Measurements from ENCODE around the gene AFF1.

Gene AFF1

GRCh38 chr4:86935853-86936733, 1.3 kb downstream of the AFF1 start:
- H3K4me3 ChIP-seq (ENCODE audit: low read length), result peak overlapping the region; percentile 80
- no peak for TF ChIP-seq ZNF274 (IDR thresholded peaks at IDR 0.05; ENCODE audit: low read depth, low read length)

- no peak for TF ChIP-seq ZNF274 (IDR thresholded peaks at IDR 0.05; ENCODE audit: low read depth, low read length)
- H3K4me3 ChIP-seq (ENCODE audit: low read length), result no peak overlapping the region
Measured at GRCh38 chr4:86938771-86939520, 4.1 kb downstream of the AFF1 start.

GRCh38 chr4:86939729-86940575, 5.1 kb downstream of the AFF1 start:
- TF ChIP-seq ZNF274 (IDR thresholded peaks at IDR 0.05; ENCODE audit: low read depth, low read length), result no peak
- H3K4me3 ChIP-seq (ENCODE audit: low read length), result peak overlapping the region; percentile 44; the same call in 1 of the 2 replicates

- H3K4me3 ChIP-seq (ENCODE audit: low read length), result no peak overlapping the region; the same call in 1 of the 2 replicates
- no peak for TF ChIP-seq ZNF274 (IDR thresholded peaks at IDR 0.05; ENCODE audit: low read depth, low read length)
Measured at GRCh38 chr4:86940920-86941460, 6.2 kb downstream of the AFF1 start.

- H3K4me3 ChIP-seq (ENCODE audit: low read length), result no peak overlapping the region
- TF ChIP-seq ZNF274 (IDR thresholded peaks at IDR 0.05; ENCODE audit: low read depth, low read length), result no peak
Measured at GRCh38 chr4:86942185-86942666, 7.4 kb downstream of the AFF1 start.

GRCh38 chr4:86944964-86945781, 10.4 kb downstream of the AFF1 start:
- H3K4me3 ChIP-seq (ENCODE audit: low read length), result no peak overlapping the region
- no peak for TF ChIP-seq ZNF274 (IDR thresholded peaks at IDR 0.05; ENCODE audit: low read depth, low read length)

- no peak for TF ChIP-seq ZNF274 (IDR thresholded peaks at IDR 0.05; ENCODE audit: low read depth, low read length)
- no peak overlapping the region for H3K4me3 ChIP-seq (ENCODE audit: low read length)
Measured at GRCh38 chr4:86946868-86947500, 12.2 kb downstream of the AFF1 start.

- TF ChIP-seq ZNF274 (IDR thresholded peaks at IDR 0.05; ENCODE audit: low read depth, low read length), result no peak
- H3K4me3 ChIP-seq (ENCODE audit: low read length), result no peak overlapping the region
Measured at GRCh38 chr4:86947501-86948120, 12.8 kb downstream of the AFF1 start.

GRCh38 chr4:86948276-86948675, 13.5 kb downstream of the AFF1 start:
- H3K4me3 ChIP-seq (ENCODE audit: low read length), result no peak overlapping the region
- TF ChIP-seq ZNF274 (IDR thresholded peaks at IDR 0.05; ENCODE audit: low read depth, low read length), result no peak

- no peak overlapping the region for H3K4me3 ChIP-seq (ENCODE audit: low read length)
- no peak for TF ChIP-seq ZNF274 (IDR thresholded peaks at IDR 0.05; ENCODE audit: low read depth, low read length)
Measured at GRCh38 chr4:86950831-86951525, 16.2 kb downstream of the AFF1 start.

- TF ChIP-seq ZNF274 (IDR thresholded peaks at IDR 0.05; ENCODE audit: low read depth, low read length), result no peak
- H3K4me3 ChIP-seq (ENCODE audit: low read length), result no peak overlapping the region
Measured at GRCh38 chr4:86955888-86956451, 21.2 kb downstream of the AFF1 start.
